Embryonic facial prominence (tissue), 1 donor: ENCODE results near the gene NUDT7.

Experiments
- DNase-seq: peaks from one replicate; pipeline ENCODE4 v3.0.0-alpha.2; 2016; ENCODE audit errors: extremely low spot score

NUDT7 gene

DNA sequence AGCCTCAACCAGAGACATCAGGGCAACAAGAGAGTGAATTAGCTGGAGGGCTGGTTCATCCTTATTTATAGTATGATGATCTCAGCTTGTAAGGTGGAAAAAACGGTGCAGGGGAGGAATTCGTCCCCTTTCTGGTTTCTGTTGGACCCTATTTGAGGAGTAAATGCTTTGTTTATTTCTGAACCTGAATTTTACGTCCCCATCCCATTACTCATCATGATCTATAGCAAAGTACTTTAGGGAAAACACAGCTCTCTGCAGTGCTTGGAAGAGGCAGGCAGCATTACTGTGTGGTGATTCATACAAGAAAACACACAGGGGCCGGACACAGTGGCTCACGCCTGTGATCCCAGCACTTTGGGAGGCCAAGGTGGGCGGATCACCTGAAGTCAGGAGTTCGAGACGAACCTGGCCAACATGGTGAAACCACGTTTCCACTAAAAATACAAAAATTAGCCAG, 58.1 kb downstream of the NUDT7 start:
- no peak for DNase-seq

DNA sequence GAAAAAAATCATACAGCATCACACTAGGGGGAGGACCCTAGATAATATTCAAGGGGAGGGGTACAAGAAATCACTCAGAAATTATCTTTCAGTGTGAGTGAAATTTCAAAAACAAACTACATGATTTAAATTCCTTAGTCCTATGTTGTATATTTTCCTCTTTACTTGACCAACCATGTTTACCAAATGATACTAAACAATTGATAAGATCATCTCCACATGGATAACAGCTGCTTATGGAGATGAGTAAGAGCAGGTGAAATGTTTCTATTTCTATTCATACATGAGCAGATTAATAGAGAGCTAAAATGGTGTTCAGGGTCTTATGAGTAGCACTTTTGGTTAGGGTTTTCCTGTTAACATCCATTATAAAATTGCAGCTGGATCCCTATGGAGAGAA, 58.8 kb downstream of the NUDT7 start:
- no peak for DNase-seq

DNA sequence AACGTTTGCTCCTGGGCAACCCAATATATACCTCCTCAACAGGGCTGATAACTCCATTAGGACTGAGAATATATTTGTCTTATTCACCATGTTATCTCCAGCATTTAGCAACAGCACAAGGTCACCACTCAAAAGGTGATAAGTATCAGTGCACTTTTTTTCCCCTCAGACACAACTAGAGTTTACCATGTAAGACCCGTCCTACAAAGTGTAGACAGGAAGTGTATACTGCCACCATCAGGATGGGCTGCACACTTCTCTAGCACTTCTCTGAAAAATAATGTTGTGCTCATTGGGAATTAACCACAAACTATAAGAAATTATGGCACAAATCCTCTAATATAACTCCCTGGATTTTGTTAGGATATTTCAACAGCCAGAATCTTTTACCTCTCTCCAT, 60.4 kb downstream of the NUDT7 start:
- DNase-seq: no peak

DNA sequence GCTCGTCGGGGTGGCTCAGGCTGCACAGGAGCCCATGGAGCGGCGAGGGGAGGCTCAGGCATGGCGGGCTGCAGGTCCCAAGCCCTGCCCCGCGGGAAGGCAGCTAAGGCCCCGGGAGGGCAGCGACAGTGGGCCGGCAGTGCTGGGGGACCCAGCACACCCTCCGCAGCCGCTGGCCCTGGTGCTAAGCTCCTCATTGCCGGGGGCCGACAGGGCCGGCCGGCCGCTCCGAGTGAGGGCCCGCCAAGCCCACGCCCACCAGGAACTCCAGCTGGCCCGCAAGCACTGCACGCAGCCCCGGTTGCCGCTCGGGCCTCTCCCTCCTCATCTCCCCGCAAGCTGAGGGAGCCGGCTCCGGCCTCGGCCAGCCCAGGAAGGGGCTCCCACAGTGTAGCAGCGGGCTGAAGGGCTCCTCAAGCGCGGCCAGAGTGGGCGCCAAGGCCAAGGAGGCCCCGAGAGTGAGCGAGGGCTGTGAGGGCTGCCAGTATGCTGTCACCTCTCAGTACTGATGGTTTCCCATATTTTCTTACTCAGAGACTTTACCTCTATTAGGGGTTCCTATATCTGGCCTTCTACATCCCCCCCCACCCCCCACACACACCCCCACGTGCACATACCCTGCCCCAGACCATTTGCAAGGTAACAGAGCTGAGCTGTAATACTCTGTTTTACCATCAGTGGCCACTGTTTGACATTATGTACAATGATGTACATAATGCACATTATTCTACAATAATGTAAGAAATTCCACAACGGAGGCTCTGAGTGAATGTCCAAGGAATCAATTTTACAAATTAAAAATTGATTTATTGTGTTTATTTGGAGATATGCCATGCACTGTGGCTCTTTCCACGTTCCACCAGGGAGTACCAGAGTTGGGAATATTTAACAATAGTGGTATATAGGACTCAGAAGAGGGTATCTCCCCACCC, 62.4 kb downstream of the NUDT7 start:
- DNase-seq: no peak

DNA sequence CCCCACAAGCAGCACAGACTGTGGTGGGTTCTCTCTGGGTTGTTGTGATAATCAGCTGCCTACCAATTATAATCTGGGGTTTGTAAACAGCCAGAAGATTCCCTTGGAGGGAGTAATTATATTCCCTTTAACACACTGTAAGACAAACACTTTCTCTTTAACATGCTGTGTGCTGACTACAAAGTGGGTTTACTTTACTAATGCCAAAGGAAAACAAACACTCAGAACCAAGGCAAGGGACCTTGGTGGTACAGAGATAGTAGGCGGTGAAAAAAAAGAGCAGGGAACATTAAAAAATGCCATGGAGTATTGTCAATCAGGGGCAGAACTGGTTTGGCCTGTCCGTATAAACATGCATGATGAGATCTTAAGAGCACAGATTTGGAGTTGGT, 63.1 kb downstream of the NUDT7 start:
- DNase-seq: no peak

DNA sequence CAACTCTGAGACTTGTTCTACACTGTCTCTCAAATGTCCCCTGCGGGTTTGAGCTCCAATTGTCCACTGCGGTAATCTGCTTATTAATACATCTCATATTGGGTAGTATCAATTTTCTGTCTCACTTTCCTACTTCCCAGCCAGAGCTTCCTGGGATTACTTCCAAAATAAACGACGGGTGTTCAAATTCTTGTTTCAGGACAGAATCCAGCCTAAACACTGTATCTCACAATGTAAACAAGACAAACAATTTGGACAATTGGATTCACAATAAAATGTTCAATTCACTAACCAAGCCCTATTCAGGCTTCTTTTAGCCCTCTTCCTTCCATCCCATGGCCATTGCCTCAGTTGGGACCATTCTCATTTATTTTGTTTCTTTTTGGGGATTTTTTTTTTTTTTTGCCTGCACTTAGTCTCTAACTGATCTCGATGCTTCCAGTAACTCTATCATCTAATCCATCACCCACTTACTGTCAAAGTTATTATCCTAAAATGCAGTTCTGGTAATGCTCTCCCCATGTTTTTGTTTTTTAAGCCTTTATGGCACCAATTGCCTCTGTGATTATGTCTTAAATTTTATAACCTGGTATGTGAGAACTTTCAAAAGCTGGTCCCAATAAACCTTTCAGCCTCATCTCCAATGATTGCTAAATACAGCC, 64.0 kb downstream of the NUDT7 start:
- no peak for DNase-seq

DNA sequence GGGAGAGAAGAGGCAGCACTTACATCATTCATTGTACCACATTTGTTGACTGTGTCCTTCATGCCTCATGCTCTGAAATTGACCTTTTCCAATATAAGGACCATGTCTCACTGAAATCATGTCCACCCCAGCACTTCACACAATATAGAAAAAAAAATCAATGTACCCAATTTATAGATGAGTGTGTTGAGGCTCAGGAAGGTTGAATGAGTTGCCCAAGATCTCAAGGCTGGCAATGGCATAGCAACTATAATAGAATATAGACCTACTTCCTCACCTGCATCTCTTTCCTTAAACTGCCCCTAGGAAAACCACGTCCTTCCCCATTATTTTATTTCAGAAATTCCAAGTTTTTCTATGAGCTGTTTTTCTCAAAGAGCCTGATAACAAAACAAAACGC, 65.1 kb downstream of the NUDT7 start:
- DNase-seq: no peak

DNA sequence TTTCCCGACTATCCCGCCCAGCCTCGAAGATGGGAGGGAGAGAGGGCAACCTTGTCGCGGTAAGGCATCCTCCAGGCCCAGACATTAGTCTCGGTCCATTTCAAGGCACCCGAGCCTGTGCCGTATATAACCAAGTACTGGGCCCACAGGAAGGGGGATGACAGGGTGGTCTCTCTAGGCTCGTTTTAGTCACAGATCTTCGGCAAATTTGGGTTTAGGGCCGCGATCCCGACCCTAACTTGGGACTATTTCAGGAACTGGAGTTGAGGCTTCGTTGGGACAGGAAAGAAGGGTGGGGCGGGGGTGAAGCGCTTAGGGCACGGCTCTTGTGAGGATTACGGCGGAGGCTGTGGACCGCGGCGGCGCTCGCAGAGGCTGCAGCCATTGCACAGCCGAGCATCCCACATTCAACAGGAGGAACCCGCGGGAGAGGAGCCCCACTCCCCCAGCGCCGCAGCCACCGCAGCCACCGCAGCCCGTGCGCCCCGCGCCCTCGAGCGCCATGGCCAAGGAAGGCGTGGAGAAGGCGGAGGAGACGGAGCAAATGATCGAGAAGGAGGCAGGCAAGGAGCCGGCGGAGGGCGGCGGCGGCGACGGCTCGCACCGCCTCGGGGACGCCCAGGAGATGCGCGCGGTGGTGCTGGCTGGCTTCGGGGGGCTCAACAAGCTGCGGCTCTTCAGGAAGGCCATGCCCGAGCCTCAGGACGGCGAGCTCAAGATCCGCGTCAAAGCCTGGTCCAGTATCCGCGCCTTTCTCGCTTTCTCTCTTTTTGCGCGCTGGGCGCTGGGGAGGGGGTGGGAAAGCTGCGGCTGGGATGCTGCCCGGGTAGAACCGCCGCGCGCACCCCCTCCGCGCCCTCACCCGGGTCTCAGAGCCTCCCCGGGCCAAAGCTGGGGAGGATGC, 66.1 kb downstream of the NUDT7 start, which contains the start of gene VAT1L:
Gene VAT1L, plus strand, starts transcription at position 384 of the 904 bp plus-strand sequence. Its CDS starts 119 bp downstream, at position 503.
- DNase-seq: no peak

DNA sequence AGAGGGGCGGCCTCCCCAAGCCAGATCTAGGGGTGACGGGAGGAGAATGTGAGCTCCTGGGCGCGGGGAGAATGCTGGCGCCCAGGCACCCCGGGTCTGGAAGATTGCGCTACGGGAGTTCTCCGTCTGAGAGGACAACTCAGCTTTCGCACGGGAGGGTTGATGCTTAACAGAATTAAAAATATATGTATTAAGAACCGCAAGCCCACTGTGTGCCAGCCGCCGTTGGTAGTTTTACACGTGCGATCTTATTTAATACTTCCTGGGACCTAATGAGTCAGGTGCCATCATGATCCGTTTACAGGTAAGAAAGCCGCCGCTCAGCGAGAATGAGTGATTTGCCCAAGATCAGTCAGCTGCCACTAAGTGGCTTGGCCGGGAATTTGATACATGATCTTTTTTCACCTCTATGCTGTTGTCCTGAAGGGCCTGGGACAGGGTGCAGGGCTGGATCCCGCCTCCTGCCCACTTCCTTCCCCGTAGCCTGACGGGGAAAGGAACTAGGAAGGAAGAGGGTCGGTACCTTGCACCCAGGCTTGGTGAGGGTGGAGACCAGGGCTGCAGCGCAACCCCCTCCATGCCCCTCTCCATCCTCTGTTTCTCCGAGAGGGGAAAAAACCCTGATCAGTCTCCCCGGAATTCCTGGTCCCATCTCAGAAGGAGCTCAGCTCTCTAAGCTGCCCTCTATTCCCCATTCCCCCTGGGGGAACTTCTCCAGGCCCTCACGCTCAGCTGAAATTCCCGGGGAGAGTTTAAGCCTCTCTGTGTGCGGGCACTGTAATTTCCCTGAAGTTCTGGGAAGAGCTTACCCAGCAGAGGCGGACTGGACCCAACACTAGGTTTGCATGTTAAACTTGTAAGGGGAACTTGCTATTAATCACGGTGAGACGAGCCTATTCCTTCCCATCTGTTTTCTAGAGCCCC, 67.0 kb downstream of the NUDT7 start:
- DNase-seq: no peak

DNA sequence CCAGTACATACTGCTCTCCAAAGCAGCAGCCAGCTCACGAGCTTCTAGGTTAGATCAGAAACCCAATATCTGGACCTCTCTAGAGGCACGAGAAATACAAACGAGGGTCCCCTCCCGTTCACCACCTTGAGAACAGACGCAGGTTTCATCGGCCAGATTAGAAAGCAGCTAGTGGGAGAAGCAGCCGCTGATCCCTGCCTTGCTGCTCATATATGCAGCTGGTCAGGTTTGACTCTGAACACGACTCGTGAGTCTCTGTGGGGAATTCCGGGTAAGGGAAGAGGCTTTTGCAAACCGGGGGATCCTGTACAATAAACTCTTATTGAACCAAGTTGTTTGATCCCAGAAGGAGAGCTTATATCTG, 67.7 kb downstream of the NUDT7 start:
- DNase-seq: no peak

DNA sequence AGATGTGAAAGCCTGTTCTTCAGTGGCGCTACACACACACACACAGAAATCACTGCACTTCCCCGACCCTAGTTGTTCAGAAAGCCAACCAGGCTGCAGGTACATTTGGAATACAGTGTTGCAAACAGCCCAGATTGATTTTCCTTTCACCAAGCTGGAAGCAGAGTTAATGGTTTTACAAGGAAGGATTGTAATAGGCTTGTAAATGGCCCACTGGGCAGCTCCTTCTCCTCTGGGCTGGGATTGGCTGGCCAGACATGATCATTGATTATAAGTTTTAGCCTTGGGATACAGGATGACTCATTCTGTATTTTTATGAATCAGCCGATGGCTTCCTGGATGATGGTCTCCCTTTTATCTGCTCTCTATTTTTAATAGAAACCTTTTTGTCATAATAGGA, 68.6 kb downstream of the NUDT7 start:
- DNase-seq: no peak
